MG63 (cell line): ENCODE measurements around the gene GRM1. TPM values are rescaled to one million over a fixed set of nuclear protein-coding genes. Genes with fewer than 3 reads are reported as not detected.
A peak's percentile ranks its signal among the peaks of the same experiment; 100 is the strongest.

ENCODE experiments used
- DNase-seq: peaks from one replicate; pipeline ENCODE4 v3.0.0-alpha.2; 2020
- H3K27me3 ChIP-seq: fragments of 250-450 bp; sonication (Bioruptor Pico); 2 replicates; pipeline ENCODE4 v1.5.1; 2020; ENCODE audit warnings: mild to moderate bottlenecking, moderate library complexity
- H3K36me3 ChIP-seq: fragments of 250-450 bp; sonication (Bioruptor Pico); 2 replicates; pipeline ENCODE4 v1.5.1; 2020; ENCODE audit warnings: mild to moderate bottlenecking, moderate library complexity
- H3K4me3 ChIP-seq: fragments of 250-450 bp; sonication (Bioruptor Pico); 2 replicates; pipeline ENCODE4 v1.5.1; 2020; ENCODE audit warnings: mild to moderate bottlenecking, moderate library complexity
- H3K9me3 ChIP-seq: fragments of 250-450 bp; sonication (Bioruptor Pico); 2 replicates; pipeline ENCODE4 v1.5.1; 2020; ENCODE audit warnings: mild to moderate bottlenecking, moderate library complexity
- total RNA-seq: library from RNA; depleted of rRNA; stranded (reverse); fragments of >200 nt; shearing (Covaris generic); gene quantifications from 2 replicates; pipeline ENCODE4 v1.2.3, GENCODE V29; 2014; ENCODE audit warnings: low replicate concordance; rRNA removed

Gene GRM1
- total RNA-seq = 0.05 and 0.20 TPM in 2 replicates

- H3K9me3 ChIP-seq = no peaks in the 10 kb centered on the region
- peaks cover 27% of the 10 kb centered on the region for H3K27me3 ChIP-seq
- H3K4me3 ChIP-seq = no peak within 1 kb of the TSS
- DNase-seq = no peak
- no peaks in the 10 kb centered on the region for H3K36me3 ChIP-seq
Measured at GRCh38 chr6:146028851-146029572, at the start of gene GRM1. TSS of gene GRM1 (plus strand) at chr6:146029062. CDS start at chr6:146029518, 456 bp downstream.

GRCh38 chr6:146009338-146009737, 19.5 kb upstream of the GRM1 start:
- DNase-seq = no peak
- H3K27me3 ChIP-seq = no peaks in the 10 kb centered on the region
- H3K9me3 ChIP-seq = peaks cover 2% of the 10 kb centered on the region; the same call in 1 of the 2 replicates
- no peak overlapping the region for H3K4me3 ChIP-seq
- no peaks in the 10 kb centered on the region for H3K36me3 ChIP-seq

GRCh38 chr6:146014233-146014632, 14.6 kb upstream of the GRM1 start:
- no peaks in the 10 kb centered on the region for H3K27me3 ChIP-seq
- H3K36me3 ChIP-seq = no peaks in the 10 kb centered on the region
- peaks cover 2% of the 10 kb centered on the region; the same call in 1 of the 2 replicates for H3K9me3 ChIP-seq
- no peak for DNase-seq
- H3K4me3 ChIP-seq = no peak overlapping the region

GRCh38 chr6:146017672-146018071, 11.2 kb upstream of the GRM1 start:
- H3K9me3 ChIP-seq = no peaks in the 10 kb centered on the region
- DNase-seq = no peak
- H3K36me3 ChIP-seq = no peaks in the 10 kb centered on the region
- 0 out of 2 replicates have a peak, but pooled peaks cover 6% of the 10 kb centered on the region for H3K27me3 ChIP-seq
- H3K4me3 ChIP-seq = no peak overlapping the region

GRCh38 chr6:146026873-146027272, 2.0 kb upstream of the GRM1 start:
- DNase-seq = no peak
- no peaks in the 10 kb centered on the region for H3K9me3 ChIP-seq
- H3K27me3 ChIP-seq = peaks cover 28% of the 10 kb centered on the region
- H3K36me3 ChIP-seq = no peaks in the 10 kb centered on the region
- H3K4me3 ChIP-seq = no peak overlapping the region

- Histone ChIP-seq H3K36me3 (no peaks in the 10 kb centered on the region), H3K4me3 (no peak overlapping the region), H3K27me3 (peaks cover 27% of the 10 kb centered on the region), H3K9me3 (no peaks in the 10 kb centered on the region)
- peak; percentile 1 for DNase-seq
Measured at GRCh38 chr6:146027586-146028251, 1.1 kb upstream of the GRM1 start.

- DNase-seq = peak; percentile 57
- Histone ChIP-seq H3K27me3 (peaks cover 27% of the 10 kb centered on the region), H3K9me3 (no peaks in the 10 kb centered on the region), H3K4me3 (no peak overlapping the region), H3K36me3 (no peaks in the 10 kb centered on the region)
Measured at GRCh38 chr6:146028252-146028795, 538 bp upstream of the GRM1 start.

- Histone ChIP-seq H3K27me3 (peaks cover 27% of the 10 kb centered on the region), H3K9me3 (no peaks in the 10 kb centered on the region), H3K36me3 (no peaks in the 10 kb centered on the region), H3K4me3 (no peak overlapping the region)
- no peak for DNase-seq
Measured at GRCh38 chr6:146029573-146030184, 817 bp downstream of the GRM1 start.

- Histone ChIP-seq H3K36me3 (no peaks in the 10 kb centered on the region), H3K4me3 (no peak overlapping the region), H3K9me3 (no peaks in the 10 kb centered on the region), H3K27me3 (peaks cover 23% of the 10 kb centered on the region)
- DNase-seq = no peak
Measured at GRCh38 chr6:146032387-146032786, 3.5 kb downstream of the GRM1 start.

GRCh38 chr6:146040360-146040759, 11.5 kb downstream of the GRM1 start:
- H3K27me3 ChIP-seq = no peaks in the 10 kb centered on the region
- H3K9me3 ChIP-seq = 0 out of 2 replicates have a peak, but pooled peaks cover 3% of the 10 kb centered on the region
- no peak for DNase-seq
- H3K36me3 ChIP-seq = no peaks in the 10 kb centered on the region
- no peak overlapping the region for H3K4me3 ChIP-seq

- Histone ChIP-seq H3K36me3 (no peaks in the 10 kb centered on the region), H3K9me3 (0 out of 2 replicates have a peak, but pooled peaks cover 3% of the 10 kb centered on the region), H3K4me3 (no peak overlapping the region), H3K27me3 (no peaks in the 10 kb centered on the region)
- peak; percentile 1 for DNase-seq
Measured at GRCh38 chr6:146041282-146041681, 12.4 kb downstream of the GRM1 start.

- Histone ChIP-seq H3K9me3 (no peaks in the 10 kb centered on the region), H3K4me3 (no peak overlapping the region), H3K27me3 (no peaks in the 10 kb centered on the region), H3K36me3 (no peaks in the 10 kb centered on the region)
- DNase-seq = no peak
Measured at GRCh38 chr6:146047371-146047770, 18.5 kb downstream of the GRM1 start.

- no peaks in the 10 kb centered on the region for H3K36me3 ChIP-seq
- no peak for DNase-seq
- H3K4me3 ChIP-seq = no peak overlapping the region
- no peaks in the 10 kb centered on the region for H3K27me3 ChIP-seq
- no peaks in the 10 kb centered on the region for H3K9me3 ChIP-seq
Measured at GRCh38 chr6:146050168-146050567, 21.3 kb downstream of the GRM1 start.

GRCh38 chr6:146056506-146056905, 27.6 kb downstream of the GRM1 start:
- DNase-seq = no peak
- H3K4me3 ChIP-seq = no peak overlapping the region
- H3K9me3 ChIP-seq = no peaks in the 10 kb centered on the region
- no peaks in the 10 kb centered on the region for H3K27me3 ChIP-seq
- H3K36me3 ChIP-seq = no peaks in the 10 kb centered on the region

GRCh38 chr6:146065690-146066089, 36.8 kb downstream of the GRM1 start:
- no peak for DNase-seq
- Histone ChIP-seq H3K9me3 (no peaks in the 10 kb centered on the region), H3K27me3 (no peaks in the 10 kb centered on the region), H3K4me3 (no peak overlapping the region), H3K36me3 (no peaks in the 10 kb centered on the region)

- H3K27me3 ChIP-seq = no peaks in the 10 kb centered on the region
- no peak overlapping the region for H3K4me3 ChIP-seq
- H3K9me3 ChIP-seq = no peaks in the 10 kb centered on the region
- H3K36me3 ChIP-seq = no peaks in the 10 kb centered on the region
- DNase-seq = no peak
Measured at GRCh38 chr6:146066506-146066905, 37.6 kb downstream of the GRM1 start.

- no peak for DNase-seq
- Histone ChIP-seq H3K9me3 (no peaks in the 10 kb centered on the region), H3K4me3 (no peak overlapping the region), H3K27me3 (no peaks in the 10 kb centered on the region; the same call in 1 of the 2 replicates), H3K36me3 (no peaks in the 10 kb centered on the region)
Measured at GRCh38 chr6:146071781-146072180, 42.9 kb downstream of the GRM1 start.
